Ectodermal cell (in vitro differentiated cells): ENCODE data around the gene IFT20.

Source experiments
- H3K27ac ChIP-seq: 2 replicates; pipeline ENCODE4 v1.7.0; 2013; ENCODE audit warnings: mild to moderate bottlenecking, low read depth, low read length; ENCODE audit not compliant: insufficient read depth, poor library complexity, severe bottlenecking
- H3K27me3 ChIP-seq: 2 replicates; pipeline ENCODE4 v1.7.0; 2013; ENCODE audit warnings: mild to moderate bottlenecking, low read length; ENCODE audit not compliant: insufficient read depth, control insufficient read depth, poor library complexity, severe bottlenecking
- H3K36me3 ChIP-seq: one replicate; pipeline ENCODE4 v1.7.0; 2013; ENCODE audit warnings: low read length; ENCODE audit not compliant: control insufficient read depth, insufficient read depth
- H3K4me1 ChIP-seq: one replicate; pipeline ENCODE4 v1.7.0; 2013; ENCODE audit warnings: low read length; ENCODE audit not compliant: control insufficient read depth, insufficient read depth
- H3K4me3 ChIP-seq: 2 replicates; pipeline ENCODE4 v1.7.0; 2013; ENCODE audit warnings: low read depth, low read length, control low read depth; ENCODE audit not compliant: insufficient read depth
- H3K9me3 ChIP-seq: 2 replicates; pipeline ENCODE4 v1.7.0; 2013; ENCODE audit warnings: mild to moderate bottlenecking, low read length, moderate library complexity; ENCODE audit not compliant: control insufficient read depth
- WGBS, 2 experiments: methylation state at CpG; one replicate each; pipeline ENCODE4 v1.1.7; 2013; ENCODE audit warnings: missing lambda C conversion rate in 2 of 2; 5-methylcytosine and 5-hydroxymethylcytosine counted together

IFT20 gene

DNA sequence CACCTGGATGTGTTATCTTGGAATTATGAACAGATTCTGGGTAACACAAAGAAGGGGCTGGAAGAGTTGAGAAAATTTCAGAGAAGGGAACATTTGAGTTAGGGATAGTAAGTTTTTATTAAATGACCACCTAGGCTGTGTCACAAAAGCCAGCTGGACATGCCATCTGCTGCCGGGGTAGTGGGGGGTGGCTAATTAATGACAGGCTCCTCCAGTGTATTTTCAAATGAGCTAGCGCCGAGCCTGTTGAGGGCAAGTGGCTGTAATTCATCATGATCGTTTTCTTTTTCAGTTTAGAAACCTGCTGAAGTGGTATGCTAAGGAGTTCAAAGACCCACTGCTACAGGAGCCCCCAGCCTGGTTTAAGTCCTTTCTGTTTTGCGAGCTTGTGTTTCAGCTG, 10.1 kb downstream of the IFT20 start:
- no peaks in the 10 kb centered on the region for H3K9me3 ChIP-seq
- H3K4me3 ChIP-seq: no peak overlapping the region
- no peak overlapping the region for H3K27ac ChIP-seq
- peaks cover 21% of the 10 kb centered on the region for H3K4me1 ChIP-seq
- WGBS, 2 experiments: 87 to 91% methylated on average over 5 of the region's 5 CpGs
- no peaks in the 10 kb centered on the region for H3K27me3 ChIP-seq
- H3K36me3 ChIP-seq: peaks cover 18% of the 10 kb centered on the region

DNA sequence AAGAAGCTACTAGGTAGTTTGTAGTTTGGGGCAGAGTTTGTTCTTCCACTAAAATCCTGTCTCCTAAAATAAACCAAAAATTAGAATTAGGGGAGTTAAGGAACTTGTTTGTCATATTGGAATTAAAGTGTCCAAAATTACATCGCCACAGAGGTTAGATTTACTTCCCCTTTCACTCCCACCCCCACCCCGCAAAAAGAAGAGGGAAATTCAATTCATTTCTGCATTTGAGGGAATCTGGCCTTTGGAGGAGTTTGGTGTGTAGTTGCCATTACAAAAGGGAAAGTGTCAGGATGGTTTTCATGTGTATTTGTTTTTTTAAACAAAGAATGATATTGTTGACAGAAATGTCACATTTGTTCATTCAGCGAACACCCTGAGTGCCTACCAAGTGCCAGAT, 10.5 kb downstream of the IFT20 start:
- H3K27ac ChIP-seq: no peak overlapping the region
- no peaks in the 10 kb centered on the region for H3K27me3 ChIP-seq
- 99 to 100% methylated on average over 1 to 2 of the region's 3 CpGs for WGBS, 2 experiments
- H3K4me3 ChIP-seq: no peak overlapping the region
- H3K4me1 ChIP-seq: peaks cover 21% of the 10 kb centered on the region
- peaks cover 18% of the 10 kb centered on the region for H3K36me3 ChIP-seq
- H3K9me3 ChIP-seq: no peaks in the 10 kb centered on the region

DNA sequence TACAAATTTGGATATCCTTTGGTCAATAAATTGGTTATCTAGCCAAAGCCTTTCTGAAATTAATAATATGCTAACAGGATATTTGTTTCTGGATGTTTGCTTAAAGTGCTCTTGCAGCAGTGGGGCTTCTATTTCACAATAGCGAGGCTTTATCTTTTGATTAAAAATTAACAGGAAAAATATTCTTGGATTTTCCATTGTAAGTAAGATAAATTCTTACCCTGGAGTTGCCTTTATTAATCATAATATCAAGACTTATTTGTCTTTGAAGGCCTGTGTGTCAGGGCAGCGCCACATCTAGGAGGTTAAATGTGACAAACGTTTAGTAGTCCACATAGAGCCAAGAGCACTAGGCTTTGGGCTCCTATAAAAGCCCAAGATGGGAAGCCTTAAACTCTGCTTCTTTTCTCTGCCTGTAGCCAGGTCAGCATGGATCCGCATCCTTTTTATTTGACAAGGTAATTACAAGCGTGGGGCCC, 11.0 kb downstream of the IFT20 start:
- no peaks in the 10 kb centered on the region for H3K27me3 ChIP-seq
- no peak overlapping the region for H3K4me3 ChIP-seq
- no peaks in the 10 kb centered on the region for H3K9me3 ChIP-seq
- H3K27ac ChIP-seq: no peak overlapping the region
- H3K36me3 ChIP-seq: peaks cover 17% of the 10 kb centered on the region
- WGBS, 2 experiments: 91 to 92% methylated on average over 4 to 5 of the region's 5 CpGs
- peaks cover 21% of the 10 kb centered on the region for H3K4me1 ChIP-seq

DNA sequence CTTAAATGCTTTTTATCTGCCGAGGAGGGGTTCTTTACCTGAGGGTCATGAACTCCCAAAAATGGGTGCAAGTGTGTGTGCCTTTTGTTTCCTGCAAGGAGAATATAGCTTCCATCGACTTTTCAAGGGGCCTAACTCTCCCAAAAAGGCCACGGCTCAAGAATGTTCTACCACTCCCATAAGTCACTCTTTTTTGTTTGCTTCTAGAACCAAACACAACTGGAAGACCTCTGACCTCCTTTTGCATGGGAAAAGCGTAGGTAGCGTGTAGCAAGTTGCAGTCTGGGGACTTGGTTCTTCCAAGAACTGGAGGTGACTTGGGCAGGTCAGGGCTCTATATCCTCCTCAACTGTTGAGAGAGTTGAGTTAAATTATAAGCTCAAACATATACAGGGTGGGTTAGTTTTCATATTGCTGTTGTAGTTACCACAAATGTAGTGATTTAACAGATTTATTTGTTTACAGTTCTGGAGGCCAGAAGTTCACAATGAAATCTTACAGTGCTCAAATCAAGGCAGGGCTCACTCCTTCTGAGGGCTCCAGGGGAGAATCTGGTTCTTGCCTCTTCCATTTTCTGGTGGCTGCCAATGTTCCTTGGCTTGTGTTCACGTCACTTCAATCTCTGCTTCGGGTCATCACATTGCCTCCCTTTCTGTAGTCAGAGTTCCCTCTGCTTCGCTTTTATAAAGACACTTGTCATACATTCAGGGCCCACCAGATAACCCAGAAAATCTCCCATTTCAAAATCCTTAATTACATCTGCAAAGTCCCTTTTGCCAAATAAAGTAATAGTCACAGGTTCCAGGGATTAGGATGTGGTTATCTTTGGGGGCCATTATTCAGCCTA, 14.8 kb downstream of the IFT20 start:
- H3K9me3 ChIP-seq: no peaks in the 10 kb centered on the region
- peaks cover 17% of the 10 kb centered on the region for H3K4me1 ChIP-seq
- H3K4me3 ChIP-seq: peak overlapping the region; percentile 95
- H3K27me3 ChIP-seq: no peaks in the 10 kb centered on the region
- no peak overlapping the region for H3K27ac ChIP-seq
- H3K36me3 ChIP-seq: no peaks in the 10 kb centered on the region
- WGBS, 2 experiments: 64 to 70% methylated on average over 8 of the region's 8 CpGs

DNA sequence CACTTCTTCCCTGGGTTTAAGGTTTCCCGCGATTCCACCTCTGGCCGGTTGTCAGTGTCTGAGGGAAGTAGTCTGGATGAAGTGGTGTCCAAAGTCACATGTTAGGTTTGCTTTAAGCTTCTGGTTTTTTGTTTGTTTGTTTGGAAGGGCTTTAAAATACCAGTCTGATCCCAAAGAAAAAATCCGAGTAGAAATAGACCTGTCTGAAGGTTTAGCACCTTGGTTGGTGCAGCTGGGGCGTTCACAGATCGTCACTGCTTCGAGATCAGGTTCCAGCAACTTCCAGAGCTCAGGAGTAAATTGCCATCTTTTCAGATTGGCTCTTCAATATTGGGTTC, 15.7 kb downstream of the IFT20 start:
- 1% methylated on average over 7 of the region's 7 CpGs for WGBS, 2 experiments
- Histone ChIP-seq H3K27me3 (no peaks in the 10 kb centered on the region), H3K4me1 (peaks cover 17% of the 10 kb centered on the region), H3K4me3 (peak overlapping the region; percentile 95), H3K27ac (peak overlapping the region; percentile 77), H3K9me3 (no peaks in the 10 kb centered on the region), H3K36me3 (no peaks in the 10 kb centered on the region)

DNA sequence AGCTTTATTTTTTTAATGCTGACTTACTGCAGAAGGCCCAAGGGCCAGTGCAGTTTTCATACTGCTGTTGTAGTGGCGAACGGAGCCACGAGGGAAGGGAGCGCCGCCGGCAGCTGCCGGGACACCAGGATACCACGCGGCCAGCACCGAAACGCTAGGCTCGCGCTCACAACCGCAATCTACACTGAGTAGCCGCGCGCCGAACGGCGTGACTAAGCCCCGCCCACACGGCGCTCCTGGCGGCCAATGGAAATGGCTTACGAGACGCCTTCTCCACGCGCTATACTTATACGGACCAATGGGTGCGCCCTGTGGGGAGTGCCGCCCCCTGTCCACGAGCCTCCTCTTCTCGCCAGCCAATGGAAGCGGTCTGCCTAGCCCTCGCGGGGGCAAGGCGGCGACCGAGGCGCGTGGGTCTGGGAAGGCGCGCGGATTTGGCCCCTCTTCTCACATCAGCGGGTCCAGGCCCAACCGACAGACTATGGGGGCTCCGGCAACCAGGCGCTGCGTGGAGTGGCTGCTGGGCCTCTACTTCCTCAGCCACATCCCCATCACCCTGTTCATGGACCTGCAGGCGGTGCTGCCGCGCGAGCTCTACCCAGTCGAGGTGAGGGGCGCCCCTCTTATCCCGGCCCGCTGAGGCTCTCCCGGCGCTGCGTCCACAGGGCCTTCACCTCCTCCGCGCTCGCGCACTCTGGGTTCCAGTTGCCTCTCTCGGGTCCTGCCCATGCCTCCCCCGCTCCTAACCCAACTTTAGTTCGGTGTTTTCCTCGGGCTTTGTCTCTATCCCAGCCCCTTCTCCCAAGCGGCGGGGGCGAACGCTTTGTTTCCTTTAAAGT, 16.3 kb downstream of the IFT20 start, which contains the start of gene TMEM97:
Gene TMEM97, plus strand, starts transcription at position 442 of the 839 bp plus-strand sequence. Its CDS starts 40 bp downstream, at position 482.
- H3K4me1 ChIP-seq: peaks cover 17% of the 10 kb centered on the region
- no peaks in the 10 kb centered on the region for H3K9me3 ChIP-seq
- peak within 1 kb of the TSS; percentile 95 for H3K4me3 ChIP-seq
- H3K27ac ChIP-seq: peak within 1 kb of the TSS; percentile 77
- no peaks in the 10 kb centered on the region for H3K36me3 ChIP-seq
- WGBS, 2 experiments: 0% methylated on average over 72 of the region's 72 CpGs
- H3K27me3 ChIP-seq: no peaks in the 10 kb centered on the region

DNA sequence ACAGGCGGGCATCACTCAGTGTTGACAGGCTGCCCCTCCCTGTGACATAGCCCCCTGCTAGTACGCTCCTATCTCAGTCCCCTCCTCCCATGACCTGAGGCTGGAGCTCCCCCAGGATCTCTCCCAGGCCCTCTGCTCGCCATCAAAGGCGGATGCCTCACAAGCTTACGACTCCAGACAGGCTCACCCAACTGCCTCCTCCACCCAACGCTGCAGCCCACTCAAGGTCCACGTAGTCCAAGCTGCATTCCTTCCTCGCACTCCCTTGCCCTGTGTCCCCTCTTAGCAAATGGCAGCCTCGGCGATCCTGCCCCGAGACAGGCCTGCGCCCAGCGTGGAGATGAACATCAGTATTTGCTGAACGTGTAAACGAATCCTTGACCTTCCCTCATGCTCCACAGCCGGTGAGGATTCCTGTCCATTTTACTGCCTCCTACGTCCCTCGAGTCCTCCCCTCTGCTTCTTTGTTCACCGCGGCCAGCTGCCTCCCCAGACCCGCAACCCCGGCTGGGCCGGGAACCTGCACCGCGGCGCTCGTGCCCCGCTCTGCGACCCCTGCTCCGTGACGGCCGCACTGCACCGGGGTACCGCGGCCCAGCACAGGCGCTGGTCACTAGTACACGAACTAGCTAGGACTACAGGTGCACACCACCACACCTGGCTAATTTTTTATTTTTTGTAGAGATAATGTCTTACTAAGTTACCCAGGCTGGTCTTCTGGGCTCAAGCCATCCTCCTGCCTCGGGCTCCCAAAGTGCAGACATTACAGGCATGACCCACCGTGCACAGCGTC, 17.1 kb downstream of the IFT20 start:
- Histone ChIP-seq H3K4me1 (peaks cover 17% of the 10 kb centered on the region), H3K36me3 (no peaks in the 10 kb centered on the region), H3K4me3 (peak overlapping the region; percentile 95), H3K9me3 (no peaks in the 10 kb centered on the region), H3K27ac (peak overlapping the region; percentile 36), H3K27me3 (no peaks in the 10 kb centered on the region)
- WGBS, 2 experiments: 5% methylated on average over 40 of the region's 40 CpGs

DNA sequence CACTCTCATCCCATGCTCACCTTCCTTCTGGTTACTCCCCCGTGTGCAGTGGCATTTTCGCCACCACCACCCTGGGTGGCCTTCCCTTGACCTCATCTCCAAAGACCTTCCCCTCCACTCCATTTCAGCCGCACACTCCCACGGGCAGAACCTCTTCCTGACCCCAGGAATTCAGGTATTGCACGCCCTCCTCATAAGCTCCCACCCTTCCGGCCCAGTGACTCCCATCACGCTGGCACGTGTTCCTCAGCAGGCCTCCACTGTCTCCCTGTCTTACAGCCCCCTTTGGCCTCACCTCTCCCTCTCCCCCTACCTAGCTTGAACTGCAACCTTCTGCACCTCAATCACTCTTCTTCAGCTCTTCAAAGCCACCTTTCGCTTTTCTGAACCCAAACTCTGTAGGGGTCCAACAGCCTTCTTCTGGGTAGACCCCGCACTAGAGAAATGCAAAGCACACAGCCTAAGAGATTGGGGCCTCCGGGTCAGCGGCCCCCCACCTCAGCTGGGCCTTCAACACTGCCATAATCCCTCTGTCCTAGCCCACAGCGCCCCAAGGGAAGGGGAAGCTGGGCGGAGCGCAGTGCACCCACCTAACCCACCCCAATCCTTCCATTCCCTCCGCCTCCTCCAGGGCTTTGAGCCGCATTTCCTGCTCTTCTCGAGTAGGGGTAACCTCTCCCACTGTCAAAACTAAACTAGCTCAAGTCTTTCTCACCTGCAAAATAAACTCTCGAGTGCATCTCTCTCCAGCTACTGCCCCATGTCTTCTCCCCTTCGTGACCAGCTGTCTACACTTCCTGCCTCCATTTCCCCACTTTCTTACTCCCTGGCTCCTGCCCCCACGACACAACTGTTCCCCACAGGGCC, 17.9 kb downstream of the IFT20 start:
- H3K4me1 ChIP-seq: peaks cover 17% of the 10 kb centered on the region
- H3K9me3 ChIP-seq: no peaks in the 10 kb centered on the region
- WGBS, 2 experiments: 74 to 76% methylated on average over 21 of the region's 21 CpGs
- H3K27me3 ChIP-seq: no peaks in the 10 kb centered on the region
- H3K27ac ChIP-seq: no peak overlapping the region
- H3K36me3 ChIP-seq: no peaks in the 10 kb centered on the region
- H3K4me3 ChIP-seq: peak overlapping the region; percentile 95
